Liver (tissue), 3 donors: ENCODE results near the gene PTGIS.

ENCODE experiments used
- GABPA ChIP-seq, 2 donors: IDR thresholded peaks in 1 of 2; conservative IDR thresholded peaks in 1 of 2; 2 replicates each; pipeline ENCODE4 v1.6.1; 2016; ENCODE audit warnings: antibody characterized with exemption in 2 of 2, mild to moderate bottlenecking in 1 of 2, moderate library complexity in 1 of 2
- JUND ChIP-seq, 2 donors: IDR thresholded peaks; 2 replicates each; pipeline ENCODE4 v1.6.1; 2016; ENCODE audit warnings: antibody characterized with exemption in 2 of 2
- RAD21 ChIP-seq, 2 donors: IDR thresholded peaks; 2 replicates each; pipeline ENCODE4 v1.6.1; 2016; ENCODE audit warnings: antibody characterized with exemption in 2 of 2, mild to moderate bottlenecking in 2 of 2
- SP1 ChIP-seq: IDR thresholded peaks from 2 replicates; pipeline ENCODE4 v1.6.1; 2018; ENCODE audit warnings: antibody characterized with exemption, mild to moderate bottlenecking
- TAF1 ChIP-seq: conservative IDR thresholded peaks from 2 replicates; pipeline ENCODE4 v1.6.1; 2016; ENCODE audit warnings: antibody characterized with exemption, mild to moderate bottlenecking
- YY1 ChIP-seq: IDR thresholded peaks from 2 replicates; pipeline ENCODE4 v1.6.1; 2016; ENCODE audit warnings: antibody characterized with exemption, mild to moderate bottlenecking
- TF ChIP-seq, protein P1 (sequence below): fragments of 150-350 bp; IDR thresholded peaks from 2 replicates; pipeline ENCODE4 v1.5.1; 2017; ENCODE audit warnings: improper control_type of control experiment, low read depth, low read length; ENCODE audit not compliant: missing input control
- TF ChIP-seq, protein P2 (sequence below): IDR thresholded peaks from 2 replicates; pipeline ENCODE4 v1.6.1; 2016; ENCODE audit warnings: antibody characterized with exemption, mild to moderate bottlenecking
- TF ChIP-seq, protein P3 (sequence below): IDR thresholded peaks from 2 replicates; pipeline ENCODE4 v1.6.1; 2016; ENCODE audit warnings: antibody characterized with exemption
- TF ChIP-seq, protein P4 (sequence below): IDR thresholded peaks from 2 replicates; pipeline ENCODE4 v1.6.1; 2016; ENCODE audit warnings: antibody characterized with exemption
- donor health status: healthy.
- donor health status: healthy.

DNA sequence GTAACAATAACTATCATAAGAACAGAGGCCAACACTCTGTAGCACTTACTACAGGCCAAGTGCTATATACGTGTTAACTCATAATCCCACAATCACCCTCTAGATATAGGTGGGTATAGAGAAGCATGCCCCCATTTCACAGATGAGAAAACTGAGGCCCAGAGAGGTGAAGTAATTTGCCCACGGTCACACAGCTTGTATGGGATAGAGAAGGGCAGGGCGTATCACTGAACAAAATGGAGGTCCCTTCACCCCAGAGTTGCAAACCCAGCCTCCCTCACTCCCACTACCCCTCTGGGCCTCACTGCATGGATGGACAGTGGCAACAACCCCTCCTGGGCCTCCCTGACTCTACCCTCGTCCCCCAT is 31.8 kb upstream of the PTGIS start:
- TF ChIP-seq, protein P1, sequence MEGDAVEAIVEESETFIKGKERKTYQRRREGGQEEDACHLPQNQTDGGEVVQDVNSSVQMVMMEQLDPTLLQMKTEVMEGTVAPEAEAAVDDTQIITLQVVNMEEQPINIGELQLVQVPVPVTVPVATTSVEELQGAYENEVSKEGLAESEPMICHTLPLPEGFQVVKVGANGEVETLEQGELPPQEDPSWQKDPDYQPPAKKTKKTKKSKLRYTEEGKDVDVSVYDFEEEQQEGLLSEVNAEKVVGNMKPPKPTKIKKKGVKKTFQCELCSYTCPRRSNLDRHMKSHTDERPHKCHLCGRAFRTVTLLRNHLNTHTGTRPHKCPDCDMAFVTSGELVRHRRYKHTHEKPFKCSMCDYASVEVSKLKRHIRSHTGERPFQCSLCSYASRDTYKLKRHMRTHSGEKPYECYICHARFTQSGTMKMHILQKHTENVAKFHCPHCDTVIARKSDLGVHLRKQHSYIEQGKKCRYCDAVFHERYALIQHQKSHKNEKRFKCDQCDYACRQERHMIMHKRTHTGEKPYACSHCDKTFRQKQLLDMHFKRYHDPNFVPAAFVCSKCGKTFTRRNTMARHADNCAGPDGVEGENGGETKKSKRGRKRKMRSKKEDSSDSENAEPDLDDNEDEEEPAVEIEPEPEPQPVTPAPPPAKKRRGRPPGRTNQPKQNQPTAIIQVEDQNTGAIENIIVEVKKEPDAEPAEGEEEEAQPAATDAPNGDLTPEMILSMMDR, result no peak
- TF ChIP-seq, protein P2, sequence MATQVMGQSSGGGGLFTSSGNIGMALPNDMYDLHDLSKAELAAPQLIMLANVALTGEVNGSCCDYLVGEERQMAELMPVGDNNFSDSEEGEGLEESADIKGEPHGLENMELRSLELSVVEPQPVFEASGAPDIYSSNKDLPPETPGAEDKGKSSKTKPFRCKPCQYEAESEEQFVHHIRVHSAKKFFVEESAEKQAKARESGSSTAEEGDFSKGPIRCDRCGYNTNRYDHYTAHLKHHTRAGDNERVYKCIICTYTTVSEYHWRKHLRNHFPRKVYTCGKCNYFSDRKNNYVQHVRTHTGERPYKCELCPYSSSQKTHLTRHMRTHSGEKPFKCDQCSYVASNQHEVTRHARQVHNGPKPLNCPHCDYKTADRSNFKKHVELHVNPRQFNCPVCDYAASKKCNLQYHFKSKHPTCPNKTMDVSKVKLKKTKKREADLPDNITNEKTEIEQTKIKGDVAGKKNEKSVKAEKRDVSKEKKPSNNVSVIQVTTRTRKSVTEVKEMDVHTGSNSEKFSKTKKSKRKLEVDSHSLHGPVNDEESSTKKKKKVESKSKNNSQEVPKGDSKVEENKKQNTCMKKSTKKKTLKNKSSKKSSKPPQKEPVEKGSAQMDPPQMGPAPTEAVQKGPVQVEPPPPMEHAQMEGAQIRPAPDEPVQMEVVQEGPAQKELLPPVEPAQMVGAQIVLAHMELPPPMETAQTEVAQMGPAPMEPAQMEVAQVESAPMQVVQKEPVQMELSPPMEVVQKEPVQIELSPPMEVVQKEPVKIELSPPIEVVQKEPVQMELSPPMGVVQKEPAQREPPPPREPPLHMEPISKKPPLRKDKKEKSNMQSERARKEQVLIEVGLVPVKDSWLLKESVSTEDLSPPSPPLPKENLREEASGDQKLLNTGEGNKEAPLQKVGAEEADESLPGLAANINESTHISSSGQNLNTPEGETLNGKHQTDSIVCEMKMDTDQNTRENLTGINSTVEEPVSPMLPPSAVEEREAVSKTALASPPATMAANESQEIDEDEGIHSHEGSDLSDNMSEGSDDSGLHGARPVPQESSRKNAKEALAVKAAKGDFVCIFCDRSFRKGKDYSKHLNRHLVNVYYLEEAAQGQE, result no peak
- TF ChIP-seq RAD21 (IDR thresholded peaks at IDR 0.05), result no peak
- no peak for TF ChIP-seq SP1
- no peak for TF ChIP-seq TAF1
- TF ChIP-seq, protein P3, sequence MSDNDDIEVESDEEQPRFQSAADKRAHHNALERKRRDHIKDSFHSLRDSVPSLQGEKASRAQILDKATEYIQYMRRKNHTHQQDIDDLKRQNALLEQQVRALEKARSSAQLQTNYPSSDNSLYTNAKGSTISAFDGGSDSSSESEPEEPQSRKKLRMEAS, result no peak
- TF ChIP-seq, protein P4, sequence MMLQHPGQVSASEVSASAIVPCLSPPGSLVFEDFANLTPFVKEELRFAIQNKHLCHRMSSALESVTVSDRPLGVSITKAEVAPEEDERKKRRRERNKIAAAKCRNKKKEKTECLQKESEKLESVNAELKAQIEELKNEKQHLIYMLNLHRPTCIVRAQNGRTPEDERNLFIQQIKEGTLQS, result no peak
- no peak for TF ChIP-seq JUND (IDR thresholded peaks at IDR 0.05)
- TF ChIP-seq YY1, result no peak
- TF ChIP-seq GABPA (IDR thresholded peaks at IDR 0.05 in 1 of 2, conservative IDR thresholded peaks at IDR 0.05 in 1 of 2), result no peak
